HG03280 (cell line): ENCODE data around the gene MPPE1.
A peak's percentile ranks its signal among the peaks of the same experiment; 100 is the strongest.
"Not testable (repeated sequence)": the region's sequence is repeated elsewhere in the genome, so short reads cannot be mapped to it uniquely, and the experiment has no call there.

Experiments
- ATAC-seq: cut with Tn5 transposase; IDR thresholded peaks from one replicate; pipeline ENCODE4 v1.9.1; 2021; ENCODE audit warnings: mild to moderate bottlenecking, moderate library complexity; ENCODE audit not compliant: unreplicated experiment

MPPE1 gene

GRCh38 chr18:11859903-11860407, 48.2 kb downstream of the MPPE1 start:
- no peak for ATAC-seq

GRCh38 chr18:11859282-11859830, 48.8 kb downstream of the MPPE1 start:
- no peak for ATAC-seq

GRCh38 chr18:11857177-11857887, 50.8 kb downstream of the MPPE1 start:
- no peak for ATAC-seq

- not testable (repeated sequence) for ATAC-seq
Measured at GRCh38 chr18:11854554-11854953, 53.6 kb downstream of the MPPE1 start.

- ATAC-seq = no peak
Measured at GRCh38 chr18:11851806-11852337, 56.2 kb downstream of the MPPE1 start.

- ATAC-seq = peak; percentile 95
Measured at GRCh38 chr18:11851146-11851805, 56.8 kb downstream of the MPPE1 start, which contains the start of gene CHMP1B. TSS of gene CHMP1B (plus strand) at chr18:11851413. CDS start at chr18:11851512, 99 bp downstream.

GRCh38 chr18:11850821-11851145, 57.3 kb downstream of the MPPE1 start:
- ATAC-seq = peak; percentile 33

GRCh38 chr18:11849841-11850634, 58.1 kb downstream of the MPPE1 start:
- no peak for ATAC-seq

- ATAC-seq = no peak
Measured at GRCh38 chr18:11849279-11849678, 58.8 kb downstream of the MPPE1 start.

GRCh38 chr18:11847811-11848210, 60.3 kb downstream of the MPPE1 start:
- ATAC-seq = no peak

GRCh38 chr18:11845654-11846053, 62.5 kb downstream of the MPPE1 start:
- no peak for ATAC-seq

- no peak for ATAC-seq
Measured at GRCh38 chr18:11844436-11844835, 63.7 kb downstream of the MPPE1 start.

- no peak for ATAC-seq
Measured at GRCh38 chr18:11842562-11842961, 65.6 kb downstream of the MPPE1 start.

- no peak for ATAC-seq
Measured at GRCh38 chr18:11840493-11840892, 67.6 kb downstream of the MPPE1 start.

GRCh38 chr18:11839556-11839955, 68.6 kb downstream of the MPPE1 start:
- no peak for ATAC-seq

GRCh38 chr18:11834772-11835171, 73.3 kb downstream of the MPPE1 start:
- ATAC-seq = no peak
